Inferior parietal cortex (tissue), 1 donor: Measurements from ENCODE around the gene GRM8.
A peak's percentile ranks its signal among the peaks of the same experiment; 100 is the strongest.

Experiments
- DNase-seq: peaks from one replicate; pipeline ENCODE4 v3.0.0-alpha.2; 2016; ENCODE audit errors: extremely low spot score

The GRM8 gene

GRCh38 chr7:126818393-126819196 lies 434.1 kb downstream of the GRM8 start:
- no peak for DNase-seq

DNA sequence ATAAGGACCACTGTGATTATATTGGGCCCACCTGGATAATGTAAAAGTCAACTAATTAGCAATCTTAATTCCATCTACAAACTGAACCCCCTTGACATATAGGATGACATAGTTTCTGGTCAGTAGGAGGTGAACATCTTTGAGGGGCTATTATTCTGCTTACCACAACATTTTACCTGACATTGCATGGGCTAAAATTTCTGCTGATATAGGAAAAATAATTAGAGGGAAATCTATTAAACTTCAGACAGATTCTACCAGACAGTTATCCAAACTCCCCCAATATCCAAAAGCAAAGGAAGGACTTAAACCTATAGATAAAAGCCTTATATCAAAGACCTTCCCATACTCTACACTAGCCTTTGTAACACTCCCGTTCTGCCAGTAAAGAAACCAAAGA lies 443.6 kb downstream of the GRM8 start:
- DNase-seq, result no peak

DNA sequence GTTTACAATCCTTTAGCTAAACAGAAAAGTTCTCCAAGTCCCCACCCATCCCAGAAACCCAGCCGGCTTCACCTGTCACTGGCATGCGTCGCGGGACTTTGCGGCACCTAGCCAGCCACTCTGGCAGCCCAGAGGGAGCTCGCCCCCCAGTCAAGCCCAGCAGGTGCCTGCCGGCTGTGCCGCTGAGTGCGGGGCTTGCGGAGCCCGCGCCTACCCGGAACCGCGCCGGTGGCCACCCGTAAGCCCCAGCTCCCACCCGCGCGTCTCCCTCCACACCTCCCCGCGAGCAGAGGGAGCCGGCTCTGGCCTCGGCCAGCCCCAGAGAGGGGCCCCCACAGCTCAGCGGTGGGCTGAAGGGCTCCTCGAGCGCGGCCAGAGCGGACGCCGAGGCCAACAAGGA lies 446.1 kb downstream of the GRM8 start:
- no peak for DNase-seq

- no peak for DNase-seq
Observed at GRCh38 chr7:126805351-126805750, 447.4 kb downstream of the GRM8 start.

GRCh38 chr7:126804604-126805003 lies 448.1 kb downstream of the GRM8 start:
- no peak for DNase-seq

DNA sequence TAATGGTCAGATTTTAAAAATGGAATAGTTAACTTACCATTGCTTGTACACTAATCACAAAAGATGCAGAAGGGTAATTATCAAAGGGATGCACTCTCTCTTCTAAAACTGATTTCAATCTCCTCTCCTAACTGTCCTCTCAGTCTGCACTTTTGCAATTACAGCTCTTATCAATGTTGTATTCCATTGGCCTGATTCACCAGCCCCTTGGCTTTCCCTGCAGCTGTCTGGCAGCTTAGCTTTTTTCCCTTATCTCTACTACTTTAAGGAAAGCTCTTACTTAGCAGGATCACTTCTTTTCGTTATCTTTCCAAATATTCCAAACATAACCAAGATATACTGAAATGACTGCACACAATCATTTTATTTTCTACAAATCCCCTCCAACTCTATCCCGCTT lies 448.8 kb downstream of the GRM8 start:
- no peak for DNase-seq

DNA sequence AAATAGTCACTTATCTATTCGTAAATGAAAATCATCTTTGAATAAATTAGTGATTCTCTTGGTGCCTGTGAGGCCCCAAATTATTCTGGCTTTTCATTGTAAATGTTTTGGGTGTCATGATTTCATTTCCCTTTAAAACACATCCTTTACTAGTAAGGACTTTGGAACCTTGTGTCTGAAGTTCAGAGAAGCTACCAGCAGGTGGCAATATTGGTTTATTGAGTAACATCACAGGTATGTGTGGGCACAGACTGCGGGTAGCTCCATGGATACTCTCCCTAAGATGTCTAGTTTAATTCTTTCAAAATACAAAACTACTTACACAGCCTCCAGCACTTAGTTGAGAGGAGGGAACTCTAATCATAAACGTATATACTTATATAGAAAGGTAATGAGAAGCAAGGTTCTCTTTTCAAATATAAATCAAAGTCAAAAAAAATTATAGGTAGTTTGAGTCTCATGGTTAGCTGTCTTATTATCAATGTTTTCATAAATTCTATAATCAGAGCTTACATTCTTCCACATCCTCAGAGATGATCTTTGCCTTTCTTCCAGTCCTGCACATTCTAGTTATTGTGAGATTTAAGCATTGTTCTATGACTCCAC lies 449.6 kb downstream of the GRM8 start:
- peak; percentile 73 for DNase-seq

DNA sequence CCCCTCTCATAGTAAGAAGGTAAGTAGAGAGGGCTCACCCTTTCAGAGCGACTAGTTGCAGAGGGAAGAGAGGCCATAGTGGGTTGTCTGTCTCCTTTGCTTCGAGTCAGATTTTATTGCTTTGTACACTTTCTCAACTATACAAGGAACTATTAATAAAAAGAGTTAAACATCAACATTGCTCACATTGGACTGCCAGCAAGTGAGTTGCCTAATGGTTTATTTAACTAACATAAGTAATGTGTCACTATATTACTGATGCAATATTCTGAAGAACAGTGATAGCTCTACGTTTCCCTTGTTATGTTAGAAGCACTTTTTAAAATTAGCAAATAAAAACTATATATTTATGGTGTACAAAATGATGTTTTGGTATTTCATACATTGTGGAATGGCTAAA lies 451.0 kb downstream of the GRM8 start:
- DNase-seq, result no peak

- no peak for DNase-seq
Observed at GRCh38 chr7:126799541-126799940, 453.2 kb downstream of the GRM8 start.

GRCh38 chr7:126792521-126792920 lies 460.2 kb downstream of the GRM8 start:
- DNase-seq, result peak; percentile 66

- no peak for DNase-seq
Observed at GRCh38 chr7:126791306-126791705, 461.4 kb downstream of the GRM8 start.

GRCh38 chr7:126790763-126791162 lies 462.0 kb downstream of the GRM8 start:
- no peak for DNase-seq

- DNase-seq, result no peak
Observed at GRCh38 chr7:126783613-126784012, 469.1 kb downstream of the GRM8 start.

GRCh38 chr7:126780993-126781392 lies 471.7 kb downstream of the GRM8 start:
- DNase-seq, result no peak

DNA sequence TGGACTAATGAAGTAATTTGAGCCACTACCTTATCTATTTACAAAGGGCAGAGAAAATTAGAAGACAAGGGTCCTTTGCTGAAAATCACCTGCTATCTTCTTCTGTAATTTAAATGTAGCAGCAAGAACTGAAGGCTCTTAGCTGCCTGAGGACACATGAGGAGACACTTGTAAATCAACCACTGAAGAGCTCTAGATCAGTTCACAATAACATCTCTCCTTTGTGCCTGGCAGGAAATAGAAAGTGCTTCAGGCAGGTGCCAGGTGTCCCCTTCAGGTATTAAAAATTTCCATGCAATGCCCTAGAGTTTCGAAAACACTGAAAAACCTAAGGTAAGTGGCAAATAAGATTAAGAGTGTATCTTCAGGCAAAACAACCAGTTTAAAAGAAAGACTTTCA lies 474.6 kb downstream of the GRM8 start:
- no peak for DNase-seq

- no peak for DNase-seq
Observed at GRCh38 chr7:126776498-126776897, 476.2 kb downstream of the GRM8 start.

DNA sequence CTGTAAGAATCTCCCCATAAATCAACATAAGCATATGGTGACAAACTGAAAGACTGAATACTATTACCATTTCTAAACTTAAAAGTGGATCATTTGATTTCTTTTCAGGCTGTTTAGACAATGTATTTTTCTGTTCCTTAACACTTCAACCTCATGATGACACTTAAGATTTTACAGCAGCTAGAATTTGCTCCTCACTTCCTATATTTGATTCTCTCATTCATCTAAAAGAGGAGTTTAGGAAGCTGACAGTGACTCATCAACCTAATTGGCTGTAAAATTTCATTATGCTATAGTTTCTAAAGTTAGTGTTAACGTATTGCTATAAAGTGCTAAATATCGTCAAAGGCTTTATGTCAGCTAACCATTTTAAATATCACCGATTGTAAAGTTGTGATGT lies 478.7 kb downstream of the GRM8 start:
- no peak for DNase-seq

GRCh38 chr7:126768836-126769235 lies 483.9 kb downstream of the GRM8 start:
- no peak for DNase-seq

DNA sequence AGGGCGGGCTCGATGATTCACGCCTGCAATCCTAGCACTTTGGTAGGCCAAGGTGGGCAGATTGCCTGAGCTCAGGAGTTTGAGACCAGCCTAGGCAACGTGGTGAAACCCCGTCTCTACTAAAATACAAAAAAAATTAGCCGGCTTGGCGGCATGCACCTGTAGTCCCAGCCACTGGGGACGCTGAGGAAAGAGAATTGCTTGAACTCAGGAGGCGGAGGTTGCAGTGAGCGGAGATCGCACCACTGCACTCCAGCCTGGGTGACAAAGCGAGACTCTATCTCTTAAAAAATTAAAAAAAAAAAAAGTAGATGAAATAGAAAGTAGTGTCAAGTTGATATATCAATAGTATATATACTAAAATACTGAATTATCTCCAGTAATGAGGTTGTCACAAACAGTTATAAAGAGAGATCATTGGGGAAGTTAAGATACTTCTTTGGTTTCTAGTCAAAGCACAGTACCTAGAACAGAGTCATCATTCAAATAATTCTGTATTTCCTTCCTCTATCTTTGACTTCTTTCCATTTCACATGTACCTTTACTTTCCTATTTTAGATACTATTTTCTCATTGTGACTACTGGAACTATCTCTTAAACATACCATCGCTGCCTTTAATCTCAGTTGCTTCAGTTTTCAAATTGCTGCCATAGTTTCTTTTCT lies 491.7 kb downstream of the GRM8 start:
- no peak for DNase-seq

DNA sequence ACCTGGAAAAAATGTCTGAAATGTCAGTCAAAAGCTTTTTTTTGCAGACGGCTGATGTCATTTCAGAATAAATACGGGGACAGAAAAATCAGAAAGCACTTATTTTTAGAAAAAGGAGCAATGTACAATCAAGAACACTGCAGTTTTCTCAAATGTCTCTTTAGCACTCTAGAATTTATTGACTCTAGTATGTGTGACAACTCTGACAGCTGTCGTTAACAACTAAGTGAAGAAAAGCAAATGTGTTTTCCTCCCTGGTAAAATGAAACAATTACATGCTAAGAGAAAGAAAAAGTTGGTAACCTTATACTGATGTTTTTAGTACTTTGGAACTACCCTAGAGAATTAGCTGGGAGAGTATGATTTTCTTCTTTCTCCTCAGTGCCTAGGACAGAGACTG lies 497.4 kb downstream of the GRM8 start:
- no peak for DNase-seq

- no peak for DNase-seq
Observed at GRCh38 chr7:126750207-126750911, 502.4 kb downstream of the GRM8 start.

GRCh38 chr7:126728967-126729366 lies 523.8 kb downstream of the GRM8 start:
- no peak for DNase-seq
